ENCODE results near the gene SUGP2. TPM values are rescaled to one million over a fixed set of nuclear protein-coding genes. Genes with fewer than 3 reads are reported as not detected.

Gene SUGP2
- total RNA-seq, 1 donor from 2014 or later: 68.2 TPM

GRCh38 chr19:18972851-18973250 lies 60.5 kb downstream of the SUGP2 start:
- Histone ChIP-seq H3K4me1 (peaks cover 19% of the 10 kb centered on the region), H3K36me3 (no peaks in the 10 kb centered on the region), H3K27me3 (ENCODE audit: low read depth) (no peaks in the 10 kb centered on the region), H3K27ac (replicated peaks) (peak overlapping the region; percentile 59), H3K9me3 (replicated peaks) (no peaks in the 10 kb centered on the region), H3K4me3 (no peak overlapping the region)
- intact Hi-C loops (cut with micrococcal nuclease): no loop called here
- no peak for TF ChIP-seq CTCF (IDR thresholded peaks at IDR 0.05; ENCODE audit: borderline replicate concordance)
- DNase-seq: no peak

- H3K27ac ChIP-seq (replicated peaks): peak overlapping the region; percentile 59
- no peak for TF ChIP-seq CTCF (IDR thresholded peaks at IDR 0.05; ENCODE audit: borderline replicate concordance)
- no peak for DNase-seq
- no peak overlapping the region for H3K4me3 ChIP-seq
- H3K4me1 ChIP-seq: peaks cover 20% of the 10 kb centered on the region
- H3K36me3 ChIP-seq: no peaks in the 10 kb centered on the region
- H3K27me3 ChIP-seq (ENCODE audit: low read depth): no peaks in the 10 kb centered on the region
- no peaks in the 10 kb centered on the region for H3K9me3 ChIP-seq (replicated peaks)
- intact Hi-C loops (cut with micrococcal nuclease): no loop called here
These were observed 61.0 kb downstream of the SUGP2 start for GRCh38 chr19:18972301-18972811.

DNA sequence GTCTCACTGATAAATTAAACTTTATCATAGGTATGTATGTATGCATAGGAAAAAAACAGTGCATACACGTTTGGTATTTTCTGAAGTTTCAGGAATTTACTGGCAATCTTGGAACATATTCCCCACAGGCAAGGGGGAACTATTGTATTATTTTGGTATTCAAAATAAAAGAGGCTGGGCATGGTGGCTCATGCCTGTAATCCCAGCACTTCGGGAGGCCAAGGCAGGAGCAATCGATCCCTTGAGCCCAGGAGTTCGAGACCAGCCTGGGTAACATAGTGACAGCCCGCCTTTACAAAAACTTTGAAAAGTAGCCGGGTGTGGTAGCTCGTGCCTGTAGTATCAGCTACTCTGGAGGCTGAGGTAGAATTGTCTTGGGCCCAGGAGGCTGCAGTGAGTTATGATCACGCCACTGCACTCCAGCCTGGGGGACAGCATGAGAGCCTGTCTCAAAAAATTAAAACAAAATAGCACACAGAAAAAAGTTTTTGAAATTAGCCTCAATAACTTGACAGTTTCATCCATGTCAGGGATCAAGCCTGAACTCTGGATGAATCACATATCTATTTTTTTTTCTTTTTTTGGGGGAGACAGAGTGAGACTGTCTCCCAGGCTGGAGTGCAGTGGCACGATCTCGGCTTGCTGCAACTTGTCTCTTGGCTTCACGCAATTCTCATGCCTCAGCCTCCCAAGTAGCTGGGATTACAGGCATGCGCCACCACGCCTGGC lies 63.2 kb downstream of the SUGP2 start:
- no peak for DNase-seq
- Histone ChIP-seq H3K4me3 (no peak overlapping the region), H3K9me3 (replicated peaks) (no peaks in the 10 kb centered on the region), H3K4me1 (peaks cover 20% of the 10 kb centered on the region), H3K27me3 (ENCODE audit: low read depth) (no peaks in the 10 kb centered on the region), H3K27ac (replicated peaks) (peak overlapping the region; percentile 14), H3K36me3 (no peaks in the 10 kb centered on the region)
- no peak for TF ChIP-seq CTCF (IDR thresholded peaks at IDR 0.05; ENCODE audit: borderline replicate concordance)
- intact Hi-C loops (cut with micrococcal nuclease): no loop called here

- peaks cover 13% of the 10 kb centered on the region for H3K27me3 ChIP-seq (ENCODE audit: low read depth)
- H3K36me3 ChIP-seq: no peaks in the 10 kb centered on the region
- no peak for TF ChIP-seq CTCF (IDR thresholded peaks at IDR 0.05; ENCODE audit: borderline replicate concordance)
- H3K9me3 ChIP-seq (replicated peaks): no peaks in the 10 kb centered on the region
- peak overlapping the region; percentile 74 for H3K27ac ChIP-seq (replicated peaks)
- H3K4me3 ChIP-seq: no peak overlapping the region
- peaks cover 12% of the 10 kb centered on the region for H3K4me1 ChIP-seq
- DNase-seq: peak; percentile 60
- intact Hi-C loops (cut with micrococcal nuclease): no loop called here
These were observed 65.8 kb downstream of the SUGP2 start for GRCh38 chr19:18967358-18968146.

DNA sequence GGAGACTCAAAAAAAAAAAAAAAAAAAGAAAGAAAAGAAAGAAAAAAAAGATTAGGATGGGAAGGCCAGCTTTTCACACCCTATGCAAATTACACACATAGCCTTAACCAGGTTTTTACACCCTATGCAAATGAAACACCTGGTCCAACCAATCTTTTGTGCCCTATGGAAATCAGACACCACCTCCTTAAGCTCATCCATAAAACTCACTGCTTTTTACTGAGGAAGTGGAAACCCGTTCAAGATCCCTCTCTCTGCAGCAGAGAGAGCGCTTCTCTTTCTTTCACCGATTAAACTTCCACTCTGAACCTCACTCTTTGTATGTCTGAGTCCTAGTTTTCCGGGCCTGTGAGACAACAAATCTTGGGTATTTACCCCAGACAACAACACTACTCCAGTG lies 67.0 kb downstream of the SUGP2 start:
- peaks cover 6% of the 10 kb centered on the region for H3K4me1 ChIP-seq
- H3K27me3 ChIP-seq (ENCODE audit: low read depth): peaks cover 25% of the 10 kb centered on the region
- H3K4me3 ChIP-seq: no peak overlapping the region
- peak overlapping the region; percentile 74 for H3K27ac ChIP-seq (replicated peaks)
- TF ChIP-seq CTCF (IDR thresholded peaks at IDR 0.05; ENCODE audit: borderline replicate concordance): no peak
- DNase-seq: no peak
- intact Hi-C loops (cut with micrococcal nuclease): no loop called here
- H3K36me3 ChIP-seq: no peaks in the 10 kb centered on the region
- no peaks in the 10 kb centered on the region for H3K9me3 ChIP-seq (replicated peaks)
